ENCODE data around the gene OR10T2.
"Not testable (repeated sequence)": the region's sequence is repeated elsewhere in the genome, so short reads cannot be mapped to it uniquely, and the experiment has no call there.

Gene OR10T2

GRCh38 chr1:158354255-158354654 lies 45.0 kb downstream of the OR10T2 start:
- DNase-seq: no peak

- DNase-seq: no peak
Observed at GRCh38 chr1:158353303-158354075, 45.8 kb downstream of the OR10T2 start, which contains the start of gene CD1E. Gene CD1E (plus strand): TSS chr1:158353894. CDS start chr1:158353989, 95 bp downstream.

GRCh38 chr1:158348946-158349345 lies 50.3 kb downstream of the OR10T2 start:
- DNase-seq: not testable (repeated sequence)

Measured in NCI-H2081 treated with DMSO at 0.1 percent for 48 hours (cell line).